ENCODE measurements around the gene COL19A1. TPM values are rescaled to one million over a fixed set of nuclear protein-coding genes. Genes with fewer than 3 reads are reported as not detected.

The COL19A1 gene
- total RNA-seq, 1 experiment from 2014 or later = not detected

- POLR2A ChIA-PET = no interaction called here
- intact Hi-C loops (cut with micrococcal nuclease; ENCODE audit: unreplicated experiment) (no loop called here), in situ Hi-C loops (cut with HindIII; ENCODE audit: low pct_unique_long_range_greater_than_20kb, low sequenced_read_pairs) (no loop called here)
- no peaks in the 10 kb centered on the region for H3K36me3 ChIP-seq (ENCODE audit: control insufficient read depth, insufficient read depth, low read length)
- TF ChIP-seq SIN3A (IDR thresholded peaks at IDR 0.05; ENCODE audit: borderline replicate concordance, insufficient read depth, low read depth, low read length) (no peak), POLR2AphosphoS5 (IDR thresholded peaks at IDR 0.05; ENCODE audit: low read depth, low read length) (no peak), TCF7L2 (IDR thresholded peaks at IDR 0.05; ENCODE audit: low read depth, low read length) (no peak), CTCF (IDR thresholded peaks at IDR 0.05) (no peak), REST (IDR thresholded peaks at IDR 0.05; ENCODE audit: insufficient read depth in 1 of 2, low read depth in 2 of 2, low read length in 1 of 2) (no peak)
- no peak overlapping the region for H3K4me3 ChIP-seq (ENCODE audit: low read depth in 2 of 2, low read length in 2 of 2)
- H3K27ac ChIP-seq (ENCODE audit: low read length) = no peak overlapping the region
- no TSS peak for BruUV-seq (replicated peaks)
- CTCF ChIA-PET = no interaction called here
- no peaks in the 10 kb centered on the region for H3K9me3 ChIP-seq (ENCODE audit: control insufficient read depth, insufficient read depth, low read depth, low read length)
- H3K27me3 ChIP-seq (ENCODE audit: control insufficient read depth, insufficient read depth, low read length) = no peaks in the 10 kb centered on the region
- ATAC-seq (no peak), DNase-seq (ENCODE audit: low read depth, low spot score) (no peak)
- no peaks in the 10 kb centered on the region for H3K4me1 ChIP-seq (ENCODE audit: control insufficient read depth, insufficient read depth, low read length)
Measured at GRCh38 chr6:70124443-70124842, 258.1 kb downstream of the COL19A1 start.

- Histone ChIP-seq H3K4me1 (ENCODE audit: control insufficient read depth, insufficient read depth, low read length) (no peaks in the 10 kb centered on the region), H3K27me3 (ENCODE audit: control insufficient read depth, insufficient read depth, low read length) (no peaks in the 10 kb centered on the region), H3K4me3 (ENCODE audit: low read depth in 2 of 2, low read length in 2 of 2) (no peak overlapping the region), H3K27ac (ENCODE audit: low read length) (no peak overlapping the region), H3K9me3 (ENCODE audit: control insufficient read depth, insufficient read depth, low read depth, low read length) (no peaks in the 10 kb centered on the region), H3K36me3 (ENCODE audit: control insufficient read depth, insufficient read depth, low read length) (no peaks in the 10 kb centered on the region)
- no TSS peak for BruUV-seq (replicated peaks)
- POLR2A ChIA-PET = no interaction called here
- CTCF ChIA-PET = no interaction called here
- TF ChIP-seq REST (IDR thresholded peaks at IDR 0.05; ENCODE audit: insufficient read depth in 1 of 2, low read depth in 2 of 2, low read length in 1 of 2) (no peak), SIN3A (IDR thresholded peaks at IDR 0.05; ENCODE audit: borderline replicate concordance, insufficient read depth, low read depth, low read length) (no peak), CTCF (IDR thresholded peaks at IDR 0.05) (no peak), POLR2AphosphoS5 (IDR thresholded peaks at IDR 0.05; ENCODE audit: low read depth, low read length) (no peak), TCF7L2 (IDR thresholded peaks at IDR 0.05; ENCODE audit: low read depth, low read length) (no peak)
- in situ Hi-C loops (cut with HindIII; ENCODE audit: low pct_unique_long_range_greater_than_20kb, low sequenced_read_pairs) (no loop called here), intact Hi-C loops (cut with micrococcal nuclease; ENCODE audit: unreplicated experiment) (no loop called here)
- no peak for DNase-seq (ENCODE audit: low read depth, low spot score)
- ATAC-seq = no peak
Measured at GRCh38 chr6:70124882-70125545, 258.7 kb downstream of the COL19A1 start.
